ENCODE data around the gene OR4C6.

Gene OR4C6

GRCh38 chr11:55661901-55662300, at the start of gene OR4C6:
Gene OR4C6, plus strand, starts transcription at chr11:55662201. Its CDS starts 2,966 bp downstream, at chr11:55665167.
- Histone ChIP-seq H3K9me3 (ENCODE audit: control insufficient read depth, low read length) (no peaks in the 10 kb centered on the region), H3K36me3 (ENCODE audit: control insufficient read depth, insufficient read depth, low read length) (no peaks in the 10 kb centered on the region), H3K4me2 (ENCODE audit: low read length) (no peak within 1 kb of the TSS), H3K79me2 (no peaks in the 10 kb centered on the region), H3K27me3 (ENCODE audit: control insufficient read depth, insufficient read depth, low read length) (no peaks in the 10 kb centered on the region), H3K27ac (no peak within 1 kb of the TSS), H3K4me3 (ENCODE audit: low read depth, low read length) (no peak within 1 kb of the TSS), H3K4me1 (no peaks in the 10 kb centered on the region), H2AFZ (no peak within 1 kb of the TSS), H3K9ac (no peak within 1 kb of the TSS)
- TF ChIP-seq, protein P1, sequence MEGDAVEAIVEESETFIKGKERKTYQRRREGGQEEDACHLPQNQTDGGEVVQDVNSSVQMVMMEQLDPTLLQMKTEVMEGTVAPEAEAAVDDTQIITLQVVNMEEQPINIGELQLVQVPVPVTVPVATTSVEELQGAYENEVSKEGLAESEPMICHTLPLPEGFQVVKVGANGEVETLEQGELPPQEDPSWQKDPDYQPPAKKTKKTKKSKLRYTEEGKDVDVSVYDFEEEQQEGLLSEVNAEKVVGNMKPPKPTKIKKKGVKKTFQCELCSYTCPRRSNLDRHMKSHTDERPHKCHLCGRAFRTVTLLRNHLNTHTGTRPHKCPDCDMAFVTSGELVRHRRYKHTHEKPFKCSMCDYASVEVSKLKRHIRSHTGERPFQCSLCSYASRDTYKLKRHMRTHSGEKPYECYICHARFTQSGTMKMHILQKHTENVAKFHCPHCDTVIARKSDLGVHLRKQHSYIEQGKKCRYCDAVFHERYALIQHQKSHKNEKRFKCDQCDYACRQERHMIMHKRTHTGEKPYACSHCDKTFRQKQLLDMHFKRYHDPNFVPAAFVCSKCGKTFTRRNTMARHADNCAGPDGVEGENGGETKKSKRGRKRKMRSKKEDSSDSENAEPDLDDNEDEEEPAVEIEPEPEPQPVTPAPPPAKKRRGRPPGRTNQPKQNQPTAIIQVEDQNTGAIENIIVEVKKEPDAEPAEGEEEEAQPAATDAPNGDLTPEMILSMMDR (IDR thresholded peaks at IDR 0.05): no peak

GRCh38 chr11:55624531-55624930, 37.5 kb upstream of the OR4C6 start:
- Histone ChIP-seq H3K9me3 (ENCODE audit: control insufficient read depth, low read length) (no peaks in the 10 kb centered on the region), H3K4me1 (no peaks in the 10 kb centered on the region), H2AFZ (no peak overlapping the region), H3K9ac (no peak overlapping the region), H3K4me3 (ENCODE audit: low read depth, low read length) (no peak overlapping the region), H3K4me2 (ENCODE audit: low read length) (no peak overlapping the region), H3K36me3 (ENCODE audit: control insufficient read depth, insufficient read depth, low read length) (no peaks in the 10 kb centered on the region), H3K79me2 (no peaks in the 10 kb centered on the region), H3K27ac (no peak overlapping the region), H3K27me3 (ENCODE audit: control insufficient read depth, insufficient read depth, low read length) (no peaks in the 10 kb centered on the region)
- TF ChIP-seq, protein P1 (IDR thresholded peaks at IDR 0.05): no peak

DNA sequence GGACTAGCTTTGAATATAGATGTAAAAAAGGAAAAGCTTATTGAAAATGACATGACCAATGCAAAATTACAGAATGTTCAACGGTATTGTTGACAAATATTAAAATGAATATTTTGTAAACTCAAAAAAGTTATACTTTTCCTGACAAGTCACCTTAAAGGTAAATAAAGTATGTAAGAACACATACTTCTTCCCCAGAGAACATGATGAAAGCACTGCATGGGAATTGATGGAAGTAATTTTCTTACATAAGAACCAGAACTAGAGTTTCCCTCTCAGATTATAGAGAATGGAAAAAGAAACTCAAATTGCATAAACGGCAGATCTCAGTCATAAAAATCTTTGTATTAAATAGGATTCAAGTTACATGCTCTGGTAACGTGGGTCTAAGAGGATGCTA, 27.2 kb upstream of the OR4C6 start, which contains the start of gene OR4P4:
TSS of gene OR4P4 (plus strand) at position 301 of the 400 bp plus-strand sequence.
- Histone ChIP-seq H2AFZ (no peak within 1 kb of the TSS), H3K27me3 (ENCODE audit: control insufficient read depth, insufficient read depth, low read length) (no peaks in the 10 kb centered on the region), H3K4me3 (ENCODE audit: low read depth, low read length) (no peak within 1 kb of the TSS), H3K9ac (no peak within 1 kb of the TSS), H3K27ac (no peak within 1 kb of the TSS), H3K4me1 (no peaks in the 10 kb centered on the region), H3K9me3 (ENCODE audit: control insufficient read depth, low read length) (no peaks in the 10 kb centered on the region), H3K4me2 (ENCODE audit: low read length) (no peak within 1 kb of the TSS), H3K79me2 (no peaks in the 10 kb centered on the region), H3K36me3 (ENCODE audit: control insufficient read depth, insufficient read depth, low read length) (no peaks in the 10 kb centered on the region)
- TF ChIP-seq, protein P1 (IDR thresholded peaks at IDR 0.05): no peak

DNA sequence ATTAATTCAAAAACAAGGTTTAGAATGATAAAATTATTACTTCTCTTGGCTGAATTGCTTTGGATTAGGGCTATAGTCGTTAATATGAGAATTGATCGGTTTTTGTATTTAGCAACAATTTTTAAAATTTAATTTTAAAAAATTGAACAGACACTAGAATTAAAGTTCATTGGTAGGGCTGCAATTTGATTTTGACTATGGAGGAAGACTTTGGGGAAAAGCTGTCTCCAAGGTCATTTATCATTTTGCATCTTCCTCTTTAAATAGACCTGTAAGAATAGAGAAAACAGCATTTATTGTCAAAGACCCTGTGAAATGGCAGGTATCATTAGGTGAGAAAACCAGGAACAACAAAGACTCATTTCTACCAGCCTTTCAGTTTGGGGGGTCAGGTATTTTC, 14.0 kb upstream of the OR4C6 start, which contains the start of gene OR4S2:
TSS of gene OR4S2 (plus strand) at position 301 of the 400 bp plus-strand sequence. CDS start 2,577 bp downstream, outside the sequence.
- no peak within 1 kb of the TSS for H3K4me2 ChIP-seq (ENCODE audit: low read length)
- no peak within 1 kb of the TSS for H3K9ac ChIP-seq
- H3K36me3 ChIP-seq (ENCODE audit: control insufficient read depth, insufficient read depth, low read length): no peaks in the 10 kb centered on the region
- H3K27ac ChIP-seq: no peak within 1 kb of the TSS
- H3K9me3 ChIP-seq (ENCODE audit: control insufficient read depth, low read length): no peaks in the 10 kb centered on the region
- no peaks in the 10 kb centered on the region for H3K4me1 ChIP-seq
- H2AFZ ChIP-seq: no peak within 1 kb of the TSS
- H3K79me2 ChIP-seq: no peaks in the 10 kb centered on the region
- no peak within 1 kb of the TSS for H3K4me3 ChIP-seq (ENCODE audit: low read depth, low read length)
- no peaks in the 10 kb centered on the region for H3K27me3 ChIP-seq (ENCODE audit: control insufficient read depth, insufficient read depth, low read length)
- TF ChIP-seq, protein P1 (IDR thresholded peaks at IDR 0.05): no peak

GRCh38 chr11:55652560-55652959, 9.4 kb upstream of the OR4C6 start:
- H2AFZ ChIP-seq: no peak overlapping the region
- no peak overlapping the region for H3K4me3 ChIP-seq (ENCODE audit: low read depth, low read length)
- TF ChIP-seq, protein P1 (IDR thresholded peaks at IDR 0.05): no peak
- no peaks in the 10 kb centered on the region for H3K9me3 ChIP-seq (ENCODE audit: control insufficient read depth, low read length)
- no peaks in the 10 kb centered on the region for H3K27me3 ChIP-seq (ENCODE audit: control insufficient read depth, insufficient read depth, low read length)
- H3K4me2 ChIP-seq (ENCODE audit: low read length): no peak overlapping the region
- H3K79me2 ChIP-seq: no peaks in the 10 kb centered on the region
- H3K4me1 ChIP-seq: no peaks in the 10 kb centered on the region
- no peak overlapping the region for H3K9ac ChIP-seq
- no peak overlapping the region for H3K27ac ChIP-seq
- H3K36me3 ChIP-seq (ENCODE audit: control insufficient read depth, insufficient read depth, low read length): no peaks in the 10 kb centered on the region

Data from parathyroid adenoma (tissue), 2 donors.